HepG2 (cell line): Measurements from ENCODE around the gene TAS1R1. TPM values are rescaled to one million over a fixed set of nuclear protein-coding genes. Genes with fewer than 3 reads are reported as not detected.

Experiments
- ATAC-seq: fragments of 200-7000 bp; cut with Tn5 transposase; 3 replicates; pipeline ENCODE4 v1.9.1; 2020; ENCODE audit warnings: mild to moderate bottlenecking, moderate library complexity
- BruUV-seq: library from RNA; stranded (reverse); fragments of 400-500 nt; replicated peaks from 2 replicates; lab custom pipeline; 2021; lab: Mats Ljungman, UMichigan
- CTCF ChIA-PET: fragments of 300-600 bp; formaldehyde crosslinking; extraction: SDS; loops from one replicate; lab custom pipeline; 2021; ENCODE audit warnings: low total read pairs, inconsistent platforms, low intra/inter-chr PET ratio; lab: Yijun Ruan, JAX
- POLR2A ChIA-PET: fragments of 350-600 bp; sonication (Branson Sonifier 250); formaldehyde crosslinking; loops from one replicate; lab custom pipeline; 2020; ENCODE audit warnings: antibody characterized with exemption, inconsistent platforms; lab: Yijun Ruan, JAX
- DNase-seq: peaks from one replicate; pipeline ENCODE4 v3.0.0-alpha.2; 2015; ENCODE audit warnings: low spot score
- FAIRE-seq: peaks from 3 replicates; lab custom pipeline; 2011; peaks lifted over from hg19 to GRCh38; lab: Jason Lieb, UNC
- H2AFZ ChIP-seq: one replicate; pipeline ENCODE4 v1.6.1; 2011; ENCODE audit warnings: low read length, inconsistent platforms
- H3K27ac ChIP-seq: fragments of 300-600 bp; 3 replicates; pipeline ENCODE4 v1.8.0; 2011; ENCODE audit warnings: mixed run types, mild to moderate bottlenecking, mixed read lengths, low read length, inconsistent platforms; ENCODE audit not compliant: insufficient read depth; ENCODE audit errors: extremely low read length
- H3K27me3 ChIP-seq, 2 experiments: fragments of 200-600 bp in 1 of 2; 2 replicates in 1 of 2; 3 replicates in 1 of 2; pipeline versions ENCODE4 v1.6.0 to v1.8.0; 2011; ENCODE audit warnings: low read length in 2 of 2, mild to moderate bottlenecking in 2 of 2, moderate library complexity in 2 of 2, inconsistent platforms in 1 of 2; ENCODE audit not compliant: insufficient read depth in 2 of 2, control insufficient read depth in 1 of 2
- H3K36me3 ChIP-seq, 2 experiments: fragments of 200-600 bp in 1 of 2; replicated peaks in 1 of 2; 2 replicates in 1 of 2; 3 replicates in 1 of 2; pipeline versions ENCODE4 v1.5.1 to v1.8.0; 2011; ENCODE audit warnings: low read length in 2 of 2, inconsistent platforms in 1 of 2; ENCODE audit not compliant: insufficient read depth in 2 of 2, control insufficient read depth in 1 of 2
- H3K4me1 ChIP-seq: 2 replicates; pipeline ENCODE4 v1.5.1; 2012; ENCODE audit warnings: low read length, inconsistent platforms; ENCODE audit not compliant: insufficient read depth
- H3K4me2 ChIP-seq: 2 replicates; pipeline ENCODE4 v1.6.0; 2011; ENCODE audit warnings: low read depth, low read length, inconsistent platforms
- H3K4me3 ChIP-seq, 3 experiments: fragments of 200-600 bp in 1 of 3; sonication (generic), shearing (Covaris generic) in 1 of 3; replicated peaks in 1 of 3; 2 replicates each; pipeline ENCODE4 v1.5.1; 2011 to 2016; ENCODE audit warnings: low read length in 3 of 3, inconsistent platforms in 2 of 3, low read depth in 2 of 3, mild to moderate bottlenecking in 2 of 3, control low read depth in 1 of 3, mixed read lengths in 1 of 3; ENCODE audit not compliant: insufficient read depth in 1 of 3
- H3K79me2 ChIP-seq: one replicate; pipeline ENCODE4 v1.6.1; 2011; ENCODE audit warnings: low read length, inconsistent platforms; ENCODE audit not compliant: insufficient read depth
- H3K9ac ChIP-seq: 2 replicates; pipeline ENCODE4 v1.6.0; 2011; ENCODE audit warnings: mild to moderate bottlenecking, low read depth, low read length, inconsistent platforms; ENCODE audit not compliant: insufficient read depth
- H3K9me3 ChIP-seq: 2 replicates; pipeline ENCODE4 v1.5.1; 2012; ENCODE audit warnings: mild to moderate bottlenecking, low read length
- H4K20me1 ChIP-seq: 2 replicates; pipeline ENCODE4 v1.6.0; 2011; ENCODE audit warnings: inconsistent platforms, mild to moderate bottlenecking, low read length, moderate library complexity; ENCODE audit not compliant: insufficient read depth
- ASH2L ChIP-seq: fragments of 300-600, 200-600 bp; sonication (generic); IDR thresholded peaks from 2 replicates; pipeline ENCODE4 v1.7.0; 2017; ENCODE audit warnings: low read depth, mild to moderate bottlenecking, moderate library complexity, mixed read lengths, low read length; ENCODE audit not compliant: insufficient read length
- DPF2 ChIP-seq: sonication (generic); formaldehyde crosslinking; IDR thresholded peaks from 2 replicates; pipeline ENCODE4 v1.4.0; 2020; ENCODE audit warnings: mild to moderate bottlenecking, low read depth, missing genetic modification reagents, borderline replicate concordance
- JUND ChIP-seq: sonication (generic); formaldehyde crosslinking; IDR thresholded peaks from 2 replicates; pipeline ENCODE4 v1.8.0; 2022; ENCODE audit warnings: mild to moderate bottlenecking, missing genetic modification reagents
- KAT8 ChIP-seq: IDR thresholded peaks from 2 replicates; pipeline ENCODE4 v1.6.1; 2016; ENCODE audit warnings: missing genetic modification reagents, missing compliant biosample characterization
- LCORL ChIP-seq, 2 experiments: fragments of 450-650 bp in 1 of 2; sonication (generic) in 1 of 2; formaldehyde crosslinking in 1 of 2; IDR thresholded peaks; 2 replicates each; pipeline versions ENCODE4 v1.5.0 to v1.6.1; 2017 to 2020; ENCODE audit warnings: antibody characterized with exemption in 1 of 2, missing genetic modification reagents in 1 of 2
- MXD4 ChIP-seq: IDR thresholded peaks from 2 replicates; pipeline ENCODE4 v1.6.1; 2016; ENCODE audit warnings: mild to moderate bottlenecking, missing biosample characterization, missing genetic modification reagents
- NR2C2 ChIP-seq: sonication (generic); formaldehyde crosslinking; IDR thresholded peaks from 2 replicates; pipeline ENCODE4 v1.4.0; 2020; ENCODE audit warnings: missing genetic modification reagents, mild to moderate bottlenecking, moderate library complexity, borderline replicate concordance
- SIN3B ChIP-seq: fragments of 150-350 bp; IDR thresholded peaks from 2 replicates; pipeline ENCODE4 v1.6.1; 2014; ENCODE audit warnings: low read length
- SNRNP70 ChIP-seq: fragments of 200-400 bp; formaldehyde crosslinking; IDR thresholded peaks from 2 replicates; pipeline ENCODE4 v1.6.1; 2017; ENCODE audit warnings: mild to moderate bottlenecking, low read depth, low read length, moderate library complexity
- SOX6 ChIP-seq, 2 experiments: fragments of 450-650 bp in 1 of 2; sonication (generic) in 1 of 2; formaldehyde crosslinking in 1 of 2; IDR thresholded peaks; 2 replicates each; pipeline versions ENCODE4 v1.4.0 to v1.6.1; 2017 to 2020; ENCODE audit warnings: antibody characterized with exemption in 1 of 2, mild to moderate bottlenecking in 1 of 2, missing genetic modification reagents in 1 of 2
- ZFP36L1 ChIP-seq: sonication (generic); formaldehyde crosslinking; IDR thresholded peaks from 2 replicates; pipeline ENCODE4 v1.8.0; 2022; ENCODE audit warnings: mild to moderate bottlenecking, missing genetic modification reagents, moderate library complexity
- ZFY ChIP-seq: sonication (generic); formaldehyde crosslinking; IDR thresholded peaks from 2 replicates; pipeline ENCODE4 v1.4.0; 2020; ENCODE audit warnings: missing genetic modification reagents
- ZNF33A ChIP-seq: sonication (generic); formaldehyde crosslinking; IDR thresholded peaks from 2 replicates; pipeline ENCODE4 v1.5.1; 2020; ENCODE audit warnings: missing genetic modification reagents, mild to moderate bottlenecking, moderate library complexity, borderline replicate concordance
- ZNF33B ChIP-seq: sonication (generic); formaldehyde crosslinking; IDR thresholded peaks from 2 replicates; pipeline ENCODE4 v1.5.1; 2020; ENCODE audit warnings: mild to moderate bottlenecking, missing genetic modification reagents
- ZNF382 ChIP-seq: sonication (generic); formaldehyde crosslinking; IDR thresholded peaks from 2 replicates; pipeline ENCODE4 v1.5.0; 2020; ENCODE audit warnings: missing genetic modification reagents, mild to moderate bottlenecking, borderline replicate concordance
- ZNF549 ChIP-seq: sonication (generic); formaldehyde crosslinking; IDR thresholded peaks from 2 replicates; pipeline ENCODE4 v1.5.0; 2020; ENCODE audit warnings: missing genetic modification reagents
- ZSCAN22 ChIP-seq: sonication (generic); formaldehyde crosslinking; IDR thresholded peaks from 2 replicates; pipeline ENCODE4 v1.4.0; 2020; ENCODE audit warnings: mild to moderate bottlenecking, missing genetic modification reagents
- WGBS: methylation state at CpG from one replicate; pipeline ENCODE4 v1.1.6; 2017; ENCODE audit warnings: low lambda C conversion rate; 5-methylcytosine and 5-hydroxymethylcytosine counted together
- in situ Hi-C: cut with HindIII; loops from 2 replicates; pipeline ENCODE4 v1.10.0; 2017; ENCODE audit warnings: low pct_unique_long_range_greater_than_20kb; ENCODE audit not compliant: extremely low pct_ligation_motif_present
- intact Hi-C: fragments of 100-400 bp; cut with micrococcal nuclease; formaldehyde crosslinking; loops from one replicate; pipeline ENCODE4 v1.10.0; 2022; ENCODE audit not compliant: unreplicated experiment
- polyA plus RNA-seq, 8 experiments: library from polyadenylated mRNA; depleted of rRNA in 3 of 8; stranded (reverse) in 7 of 8; unstranded in 1 of 8; fragments of >200 nt; fragmentation: Illumina TruSeq in 4 of 8; extraction: Trizol in 4 of 8; gene quantifications; 2 replicates each; pipeline versions ENCODE4 v1.2.1 to v1.2.3, GENCODE V29; 2011 to 2016; ENCODE audit warnings: low read depth in 4 of 8, missing spikeins in 1 of 8, mixed read lengths in 1 of 8; ENCODE audit not compliant: insufficient read depth in 1 of 8
- total RNA-seq, 5 experiments: library from RNA; depleted of rRNA; stranded (reverse); fragments of >200 nt; fragmentation: Illumina TruSeq; extraction: Trizol; gene quantifications; 2 replicates each; pipeline ENCODE4 v1.2.3, GENCODE V29; 2016; ENCODE audit warnings: low read depth in 1 of 5

The TAS1R1 gene
- total and polyA plus RNA-seq, 2 of the 13 experiments (the other 11 are each of a cell fraction or from before 2014, with no cell fraction given) = 1.4 to 1.6 TPM

- BruUV-seq = no TSS peak
- ChIA-PET POLR2A (no interaction called here), CTCF (no interaction called here)
- ATAC-seq = no peak
- no peak overlapping the region for H3K9ac ChIP-seq
- H3K79me2 ChIP-seq = no peaks in the 10 kb centered on the region
- WGBS = 92% methylated on average over 2 of the region's 6 CpGs
- TF ChIP-seq ZFY = peak; percentile 15; the same call in 1 of the 2 replicates
- TF ChIP-seq ASH2L = no peak
- FAIRE-seq = no peak
- no peak overlapping the region for H3K4me3 ChIP-seq
- no peaks in the 10 kb centered on the region for H3K36me3 ChIP-seq
- H3K27me3 ChIP-seq = peaks cover 18 to 32% of the 10 kb centered on the region in 2 experiments; a peak in 4 of 5 replicates
- in situ Hi-C loops (no loop called here), intact Hi-C loops (no loop called here)
- no peaks in the 10 kb centered on the region for H4K20me1 ChIP-seq
- no peaks in the 10 kb centered on the region for H3K9me3 ChIP-seq
- no peak overlapping the region for H2AFZ ChIP-seq
- H3K4me1 ChIP-seq = peaks cover 75% of the 10 kb centered on the region
- no peak overlapping the region for H3K27ac ChIP-seq
- H3K4me2 ChIP-seq = peak overlapping the region; percentile 53; the same call in 1 of the 2 replicates
- no peak for DNase-seq
Measured at GRCh38 chr1:6510493-6510892, 44.6 kb upstream of the TAS1R1 start.

- in situ Hi-C loops (no loop called here), intact Hi-C loops (no loop called here)
- peak overlapping the region; percentile 90; the same call in 1 of the 2 replicates for H3K4me2 ChIP-seq
- H2AFZ ChIP-seq = no peak overlapping the region
- H3K36me3 ChIP-seq = no peaks in the 10 kb centered on the region
- DNase-seq = peak; percentile 32
- POLR2A ChIA-PET = no interaction called here
- FAIRE-seq = no peak
- 14% methylated on average over 6 of the region's 6 CpGs for whole genome bisulfite sequencing
- peaks cover 70% of the 10 kb centered on the region for H3K4me1 ChIP-seq
- peaks cover 15 to 27% of the 10 kb centered on the region in 2 experiments; a peak in 4 of 5 replicates for H3K27me3 ChIP-seq
- peak overlapping the region in 1 of 3 experiments; percentile 53; a peak in 1 of 6 replicates for H3K4me3 ChIP-seq
- no peaks in the 10 kb centered on the region for H4K20me1 ChIP-seq
- no peak overlapping the region; the same call in 1 of the 2 replicates for H3K9ac ChIP-seq
- peak overlapping the region; percentile 54 for H3K27ac ChIP-seq
- CTCF ChIA-PET = no interaction called here
- ATAC-seq = no peak
- BruUV-seq = no TSS peak
- H3K79me2 ChIP-seq = no peaks in the 10 kb centered on the region
- H3K9me3 ChIP-seq = no peaks in the 10 kb centered on the region
- TF ChIP-seq JUND (CRISPR knock-in tag) (no peak), ZFP36L1 (CRISPR knock-in tag) (no peak), KAT8 (CRISPR knock-in tag) (no peak), LCORL (IDR thresholded peaks at IDR 0.05) (no peak), LCORL (CRISPR knock-in tag; IDR thresholded peaks at IDR 0.05) (0 out of 2 replicates have a peak, but pooled peaks have one; percentile 27), ZSCAN22 (CRISPR knock-in tag) (no peak), ZNF33B (CRISPR knock-in tag) (no peak), DPF2 (CRISPR knock-in tag) (no peak), SIN3B (no peak), ZNF382 (CRISPR knock-in tag) (no peak), SNRNP70 (no peak), ZNF33A (CRISPR knock-in tag) (no peak), ZNF549 (CRISPR knock-in tag) (no peak), NR2C2 (no peak), SOX6 (IDR thresholded peaks at IDR 0.05) (no peak), SOX6 (CRISPR knock-in tag; IDR thresholded peaks at IDR 0.05) (peak; percentile 23; the same call in 1 of the 2 replicates), MXD4 (CRISPR knock-in tag) (no peak)
Measured at GRCh38 chr1:6511056-6511455, 44.1 kb upstream of the TAS1R1 start.
